SU-DHL-6 (cell line): Measurements from ENCODE around the gene RTCA.

Experiments used
- EZH2phosphoT487 ChIP-seq: fragments of 200-600 bp; sonication (generic), shearing (Covaris generic); conservative IDR thresholded peaks from 2 replicates; pipeline ENCODE4 v1.6.1; 2018; ENCODE audit warnings: mild to moderate bottlenecking, antibody characterized with exemption, low read length, moderate library complexity, mixed read lengths
- TF ChIP-seq, protein P1 (sequence below): fragments of 200-600 bp; sonication (generic); IDR thresholded peaks from one replicate; pipeline ENCODE4 v1.5.1; 2017; ENCODE audit warnings: antibody characterized with exemption, mild to moderate bottlenecking, low read length, moderate library complexity; ENCODE audit not compliant: insufficient read depth, poor library complexity, severe bottlenecking

DNA sequence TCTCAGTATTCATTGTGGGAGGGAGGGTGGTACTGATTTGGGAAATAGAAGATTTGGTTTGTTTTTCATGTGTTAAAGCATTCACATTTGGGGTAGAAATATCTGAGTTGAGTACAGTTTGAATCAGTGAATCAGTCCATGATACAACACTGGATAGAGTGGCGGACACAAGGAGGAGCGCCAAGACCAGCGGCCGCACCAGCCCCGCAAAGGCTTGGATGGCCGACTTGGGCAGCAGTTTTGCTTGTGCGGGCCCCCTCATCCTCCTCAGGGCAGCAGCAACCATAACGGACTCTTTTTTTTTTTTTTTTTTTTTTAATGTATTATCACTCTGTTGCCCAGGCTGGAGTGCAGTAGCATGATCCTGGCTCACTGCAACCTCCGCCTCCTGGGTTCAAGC lies 66.3 kb downstream of the RTCA start:
- TF ChIP-seq, protein P1, sequence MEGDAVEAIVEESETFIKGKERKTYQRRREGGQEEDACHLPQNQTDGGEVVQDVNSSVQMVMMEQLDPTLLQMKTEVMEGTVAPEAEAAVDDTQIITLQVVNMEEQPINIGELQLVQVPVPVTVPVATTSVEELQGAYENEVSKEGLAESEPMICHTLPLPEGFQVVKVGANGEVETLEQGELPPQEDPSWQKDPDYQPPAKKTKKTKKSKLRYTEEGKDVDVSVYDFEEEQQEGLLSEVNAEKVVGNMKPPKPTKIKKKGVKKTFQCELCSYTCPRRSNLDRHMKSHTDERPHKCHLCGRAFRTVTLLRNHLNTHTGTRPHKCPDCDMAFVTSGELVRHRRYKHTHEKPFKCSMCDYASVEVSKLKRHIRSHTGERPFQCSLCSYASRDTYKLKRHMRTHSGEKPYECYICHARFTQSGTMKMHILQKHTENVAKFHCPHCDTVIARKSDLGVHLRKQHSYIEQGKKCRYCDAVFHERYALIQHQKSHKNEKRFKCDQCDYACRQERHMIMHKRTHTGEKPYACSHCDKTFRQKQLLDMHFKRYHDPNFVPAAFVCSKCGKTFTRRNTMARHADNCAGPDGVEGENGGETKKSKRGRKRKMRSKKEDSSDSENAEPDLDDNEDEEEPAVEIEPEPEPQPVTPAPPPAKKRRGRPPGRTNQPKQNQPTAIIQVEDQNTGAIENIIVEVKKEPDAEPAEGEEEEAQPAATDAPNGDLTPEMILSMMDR = no peak
- no peak for TF ChIP-seq EZH2phosphoT487
